GM12878 (cell line): Measurements from ENCODE around the gene BEST2. TPM values are rescaled to one million over a fixed set of nuclear protein-coding genes. Genes with fewer than 3 reads are reported as not detected.

Source experiments
- ATAC-seq: fragments of 200-7000 bp; cut with Tn5 transposase; 3 replicates; pipeline ENCODE4 v1.9.1; 2020; ENCODE audit warnings: mild to moderate bottlenecking, moderate library complexity
- BruUV-seq: library from RNA; stranded (reverse); fragments of 400-500 nt; replicated peaks from 2 replicates; lab custom pipeline; 2021; lab: Mats Ljungman, UMichigan
- CTCF ChIA-PET: fragments of 300-600 bp; sonication (Branson Sonifier 250); formaldehyde crosslinking; extraction: SDS; loops from one replicate; lab custom pipeline; 2021; ENCODE audit warnings: inconsistent platforms; lab: Yijun Ruan, JAX
- POLR2A ChIA-PET: fragments of 350-600 bp; formaldehyde crosslinking; extraction: SDS; loops from one replicate; lab custom pipeline; 2021; ENCODE audit warnings: inconsistent platforms; lab: Charles Lee
- RAD21 ChIA-PET: fragments of 300-600 bp; sonication (Branson Sonifier 250); formaldehyde crosslinking; loops from one replicate; lab custom pipeline; 2023; ENCODE audit warnings: antibody characterized with exemption; ENCODE audit not compliant: unreplicated experiment; lab: Charles Lee
- SMC1A ChIA-PET: fragments of 300-600 bp; sonication (Branson Sonifier 250); formaldehyde crosslinking; loops from one replicate; lab custom pipeline; 2023; ENCODE audit not compliant: unreplicated experiment, uncharacterized antibody; lab: Charles Lee
- DNase-seq: peaks from one replicate; pipeline ENCODE4 v3.0.0-alpha.2; 2011; ENCODE audit warnings: low read depth, low spot score
- FAIRE-seq: peaks from 3 replicates; lab custom pipeline; 2011; peaks lifted over from hg19 to GRCh38; lab: Jason Lieb, UNC
- H2AFZ ChIP-seq: 2 replicates; pipeline ENCODE4 v1.6.0; 2011; ENCODE audit warnings: low read depth, low read length, control low read depth; ENCODE audit not compliant: control insufficient read depth
- H3K27ac ChIP-seq: 2 replicates; pipeline ENCODE4 v1.5.1; 2011; ENCODE audit warnings: control low read depth; ENCODE audit not compliant: control insufficient read depth, insufficient read depth
- H3K27me3 ChIP-seq, 2 experiments: replicated peaks in 1 of 2; 2 replicates each; pipeline versions ENCODE4 v1.6.0 to v1.6.1; 2011; ENCODE audit warnings: low read length in 1 of 2; ENCODE audit not compliant: control insufficient read depth in 2 of 2, insufficient read depth in 2 of 2
- H3K36me3 ChIP-seq, 2 experiments: 2 replicates each; pipeline ENCODE4 v1.5.1; 2011; ENCODE audit warnings: low read length in 1 of 2; ENCODE audit not compliant: control insufficient read depth in 2 of 2, insufficient read depth in 2 of 2
- H3K4me1 ChIP-seq: 2 replicates; pipeline ENCODE4 v1.6.1; 2011; ENCODE audit warnings: mild to moderate bottlenecking, low read length, moderate library complexity, mixed read lengths; ENCODE audit not compliant: control insufficient read depth, insufficient read depth
- H3K4me2 ChIP-seq: 2 replicates; pipeline ENCODE4 v1.6.0; 2011; ENCODE audit warnings: control low read depth; ENCODE audit not compliant: control insufficient read depth, insufficient read depth
- H3K4me3 ChIP-seq: fragments of 200-600 bp; sonication (generic); 2 replicates; pipeline ENCODE4 v1.5.1; 2016
- H3K79me2 ChIP-seq: 2 replicates; pipeline ENCODE4 v1.6.0; 2011; ENCODE audit warnings: low read length; ENCODE audit not compliant: control insufficient read depth, insufficient read depth
- H3K9ac ChIP-seq: 2 replicates; pipeline ENCODE4 v1.8.0; 2011; ENCODE audit warnings: low read length, control low read depth, mixed read lengths; ENCODE audit not compliant: control insufficient read depth, insufficient read depth
- H3K9me3 ChIP-seq: replicated peaks from 3 replicates; pipeline ENCODE4 v1.5.1; 2011; ENCODE audit warnings: mild to moderate bottlenecking, low read length; ENCODE audit not compliant: control insufficient read depth, insufficient read depth
- H4K20me1 ChIP-seq: 2 replicates; pipeline ENCODE4 v1.6.0; 2011; ENCODE audit not compliant: control insufficient read depth, insufficient read depth
- KDM1A ChIP-seq: fragments of 200-600 bp; sonication (generic); IDR thresholded peaks from 2 replicates; pipeline ENCODE4 v1.6.1; 2016; ENCODE audit warnings: borderline replicate concordance
- NFXL1 ChIP-seq: fragments of 450-650 bp; IDR thresholded peaks from 2 replicates; pipeline ENCODE4 v1.6.1; 2017; ENCODE audit warnings: antibody characterized with exemption, mild to moderate bottlenecking, borderline replicate concordance
- ZNF207 ChIP-seq: fragments of 450-650 bp; IDR thresholded peaks from 2 replicates; pipeline ENCODE4 v1.6.1; 2014; ENCODE audit warnings: antibody characterized with exemption, mild to moderate bottlenecking, borderline replicate concordance
- WGBS: methylation state at CpG from one replicate; pipeline ENCODE4 v1.1.6; 2016; ENCODE audit warnings: low lambda C conversion rate; ENCODE audit not compliant: insufficient replicate concordance, insufficient coverage; ENCODE audit errors: missing lambda C conversion rate; 5-methylcytosine and 5-hydroxymethylcytosine counted together
- in situ Hi-C: fragments of 300-500 bp; cut with MboI; formaldehyde crosslinking; loops from 9 replicates; pipeline ENCODE4 v1.14.3; 2018; ENCODE audit warnings: mixed read lengths
- intact Hi-C: fragments of 100-400 bp; cut with micrococcal nuclease; formaldehyde crosslinking; loops from one replicate; pipeline ENCODE4 v1.14.2; 2022; ENCODE audit not compliant: unreplicated experiment
- polyA plus RNA-seq, 11 experiments: library from polyadenylated mRNA; depleted of rRNA in 4 of 11; unstranded in 6 of 11; stranded (reverse) in 5 of 11; fragments of >200 nt; fragmentation: Nextera tagmentation in 4 of 11; fragmentation: Illumina TruSeq in 1 of 11; extraction: Ambion mirVana in 4 of 11; extraction: Trizol in 1 of 11; gene quantifications; 1 replicate in 1 of 11; 2 replicates in 10 of 11; pipeline versions ENCODE4 v1.2.1 to v1.2.3, GENCODE V29; 2011 to 2016; ENCODE audit warnings: inconsistent platforms in 2 of 11, missing spikeins in 2 of 11, low read depth in 1 of 11
- total RNA-seq, 4 experiments: library from RNA; depleted of rRNA in 3 of 4; stranded (reverse); fragments of >200 nt in 3 of 4; fragmentation: Illumina TruSeq in 1 of 4; extraction: Trizol in 1 of 4; gene quantifications; 2 replicates each; pipeline versions ENCODE4 v1.2.1 to v1.2.3, GENCODE V29; 2013 to 2021
- TF ChIP-seq, protein P1 (sequence below): fragments of 450-650 bp; IDR thresholded peaks from 2 replicates; pipeline ENCODE4 v1.6.1; 2017; ENCODE audit warnings: antibody characterized with exemption, mild to moderate bottlenecking, moderate library complexity
- TF ChIP-seq, protein P2 (sequence below): fragments of 450-650 bp; IDR thresholded peaks from 2 replicates; pipeline ENCODE4 v1.6.1; 2016; ENCODE audit warnings: mild to moderate bottlenecking

The BEST2 gene
- total and polyA plus RNA-seq, 10 of the 15 experiments (the other 5 are each of a cell fraction or from before 2014, with no cell fraction given) = not detected

DNA sequence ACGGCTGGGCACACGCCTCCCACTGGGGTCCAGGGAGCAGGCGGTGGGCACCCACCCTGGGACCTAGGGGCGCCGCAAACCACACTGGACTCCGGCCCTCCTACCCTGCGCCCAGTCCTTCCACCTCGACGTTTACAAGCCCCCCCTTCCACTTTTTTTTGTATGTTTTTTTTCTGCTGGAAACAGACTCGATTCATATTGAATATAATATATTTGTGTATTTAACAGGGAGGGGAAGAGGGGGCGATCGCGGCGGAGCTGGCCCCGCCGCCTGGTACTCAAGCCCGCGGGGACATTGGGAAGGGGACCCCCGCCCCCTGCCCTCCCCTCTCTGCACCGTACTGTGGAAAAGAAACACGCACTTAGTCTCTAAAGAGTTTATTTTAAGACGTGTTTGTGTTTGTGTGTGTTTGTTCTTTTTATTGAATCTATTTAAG lies 41.3 kb downstream of the BEST2 start:
- Histone ChIP-seq H3K4me2 (peak overlapping the region; percentile 97), H2AFZ (no peak overlapping the region), H3K27me3 (no peaks in the 10 kb centered on the region), H3K79me2 (peaks cover 42% of the 10 kb centered on the region), H3K9me3 (no peaks in the 10 kb centered on the region; the same call in 2 of the 3 replicates), H3K9ac (peak overlapping the region; percentile 95), H3K4me3 (peak overlapping the region; percentile 87), H3K27ac (peak overlapping the region; percentile 95), H4K20me1 (no peaks in the 10 kb centered on the region), H3K4me1 (peaks cover 32% of the 10 kb centered on the region), H3K36me3 (no peaks in the 10 kb centered on the region)
- intact Hi-C loops = loop anchor here (1.0 kb wide), 1 partner anchor 112 kb away; the partner anchor contains the start of gene DHPS
- ChIA-PET SMC1A (interaction anchor here (1.2 to 11.5 kb wide), 4 partner anchors 13 to 59 kb away, joined by 3 to 240 read pairs (median 4); partner anchors contain the start of gene TRIR), POLR2A (interaction anchor here (0.6 to 8.2 kb wide), 15 partner anchors 8 to 182 kb away, joined by 3 to 303 read pairs (median 4); partner anchors contain the start of genes GCDH, GET3, HOOK2 and MAN2B1), RAD21 (interaction anchor here (0.7 to 11.4 kb wide), 5 partner anchors 8 to 55 kb away, joined by 3 to 303 read pairs (median 4); partner anchors contain the start of gene HOOK2), CTCF (interaction anchor here (1.0 to 12.9 kb wide), 5 partner anchors 10 to 56 kb away, joined by 3 to 537 read pairs (median 5); partner anchors contain the start of genes GET3 and HOOK2)
- no TSS peak for BruUV-seq
- WGBS = 2% methylated on average over 22 of the region's 22 CpGs
- no peak for TF ChIP-seq ZNF207
- TF ChIP-seq, protein P1, sequence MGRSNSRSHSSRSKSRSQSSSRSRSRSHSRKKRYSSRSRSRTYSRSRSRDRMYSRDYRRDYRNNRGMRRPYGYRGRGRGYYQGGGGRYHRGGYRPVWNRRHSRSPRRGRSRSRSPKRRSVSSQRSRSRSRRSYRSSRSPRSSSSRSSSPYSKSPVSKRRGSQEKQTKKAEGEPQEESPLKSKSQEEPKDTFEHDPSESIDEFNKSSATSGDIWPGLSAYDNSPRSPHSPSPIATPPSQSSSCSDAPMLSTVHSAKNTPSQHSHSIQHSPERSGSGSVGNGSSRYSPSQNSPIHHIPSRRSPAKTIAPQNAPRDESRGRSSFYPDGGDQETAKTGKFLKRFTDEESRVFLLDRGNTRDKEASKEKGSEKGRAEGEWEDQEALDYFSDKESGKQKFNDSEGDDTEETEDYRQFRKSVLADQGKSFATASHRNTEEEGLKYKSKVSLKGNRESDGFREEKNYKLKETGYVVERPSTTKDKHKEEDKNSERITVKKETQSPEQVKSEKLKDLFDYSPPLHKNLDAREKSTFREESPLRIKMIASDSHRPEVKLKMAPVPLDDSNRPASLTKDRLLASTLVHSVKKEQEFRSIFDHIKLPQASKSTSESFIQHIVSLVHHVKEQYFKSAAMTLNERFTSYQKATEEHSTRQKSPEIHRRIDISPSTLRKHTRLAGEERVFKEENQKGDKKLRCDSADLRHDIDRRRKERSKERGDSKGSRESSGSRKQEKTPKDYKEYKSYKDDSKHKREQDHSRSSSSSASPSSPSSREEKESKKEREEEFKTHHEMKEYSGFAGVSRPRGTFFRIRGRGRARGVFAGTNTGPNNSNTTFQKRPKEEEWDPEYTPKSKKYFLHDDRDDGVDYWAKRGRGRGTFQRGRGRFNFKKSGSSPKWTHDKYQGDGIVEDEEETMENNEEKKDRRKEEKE = no peak
- TF ChIP-seq, protein P2, sequence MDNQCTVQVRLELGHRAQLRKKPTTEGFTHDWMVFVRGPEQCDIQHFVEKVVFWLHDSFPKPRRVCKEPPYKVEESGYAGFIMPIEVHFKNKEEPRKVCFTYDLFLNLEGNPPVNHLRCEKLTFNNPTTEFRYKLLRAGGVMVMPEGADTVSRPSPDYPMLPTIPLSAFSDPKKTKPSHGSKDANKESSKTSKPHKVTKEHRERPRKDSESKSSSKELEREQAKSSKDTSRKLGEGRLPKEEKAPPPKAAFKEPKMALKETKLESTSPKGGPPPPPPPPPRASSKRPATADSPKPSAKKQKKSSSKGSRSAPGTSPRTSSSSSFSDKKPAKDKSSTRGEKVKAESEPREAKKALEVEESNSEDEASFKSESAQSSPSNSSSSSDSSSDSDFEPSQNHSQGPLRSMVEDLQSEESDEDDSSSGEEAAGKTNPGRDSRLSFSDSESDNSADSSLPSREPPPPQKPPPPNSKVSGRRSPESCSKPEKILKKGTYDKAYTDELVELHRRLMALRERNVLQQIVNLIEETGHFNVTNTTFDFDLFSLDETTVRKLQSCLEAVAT = peak; percentile 94; the same call in 1 of the 2 replicates
- no peak for TF ChIP-seq KDM1A
- no peak for TF ChIP-seq NFXL1
- ATAC-seq (no peak), FAIRE-seq (no peak), DNase-seq (no peak)
- in situ Hi-C loops = no loop called here
